Duodenal mucosa (tissue), 2 donors: ENCODE results near the gene ZFPM1.
A peak's percentile ranks its signal among the peaks of the same experiment; 100 is the strongest.

Source experiments
- H3K27ac ChIP-seq: one replicate; pipeline ENCODE4 v1.7.0; 2013; ENCODE audit warnings: low read depth, low read length
- H3K27me3 ChIP-seq, 2 donors: one replicate each; pipeline ENCODE4 v1.7.0; 2013; ENCODE audit warnings: low read length in 2 of 2, control low read depth in 1 of 2; ENCODE audit not compliant: insufficient read depth in 2 of 2, control insufficient read depth in 1 of 2
- H3K36me3 ChIP-seq, 2 donors: one replicate each; pipeline ENCODE4 v1.7.0; 2013; ENCODE audit warnings: low read length in 2 of 2, control low read depth in 1 of 2; ENCODE audit not compliant: insufficient read depth in 2 of 2, control insufficient read depth in 1 of 2
- H3K4me1 ChIP-seq, 2 donors: one replicate each; pipeline ENCODE4 v1.7.0; 2013; ENCODE audit warnings: low read length in 2 of 2, control low read depth in 1 of 2; ENCODE audit not compliant: insufficient read depth in 2 of 2, control insufficient read depth in 1 of 2
- H3K4me3 ChIP-seq, 2 donors: one replicate each; pipeline ENCODE4 v1.7.0; 2013; ENCODE audit warnings: low read length in 2 of 2, low read depth in 1 of 2
- H3K9ac ChIP-seq, 2 donors: one replicate each; pipeline ENCODE4 v1.7.0; 2013; ENCODE audit warnings: low read length in 2 of 2, low read depth in 1 of 2
- H3K9me3 ChIP-seq, 2 donors: one replicate each; pipeline ENCODE4 v1.7.0; 2013; ENCODE audit warnings: low read length in 2 of 2, control low read depth in 1 of 2; ENCODE audit not compliant: control insufficient read depth in 1 of 2

Gene ZFPM1

GRCh38 chr16:88505405-88506082 lies 52.5 kb downstream of the ZFPM1 start:
- peak overlapping the region; percentile 55 to 68 for H3K9ac ChIP-seq
- H3K27me3 ChIP-seq = no peaks in the 10 kb centered on the region
- peak overlapping the region in 1 of 2 donors; percentile 35 for H3K4me3 ChIP-seq
- peaks cover 56 to 69% of the 10 kb centered on the region in 2 donors for H3K4me1 ChIP-seq
- H3K9me3 ChIP-seq = no peaks in the 10 kb centered on the region
- peaks cover 0 to 11% of the 10 kb centered on the region in 2 donors for H3K36me3 ChIP-seq
- H3K27ac ChIP-seq = peak overlapping the region; percentile 94

- Histone ChIP-seq H3K9ac (no peak overlapping the region), H3K4me3 (no peak overlapping the region), H3K9me3 (no peaks in the 10 kb centered on the region), H3K27ac (peak overlapping the region; percentile 10), H3K4me1 (peaks cover 60 to 69% of the 10 kb centered on the region in 2 donors), H3K36me3 (peaks cover 0 to 5% of the 10 kb centered on the region in 2 donors), H3K27me3 (no peaks in the 10 kb centered on the region)
Observed at GRCh38 chr16:88506723-88507122, 53.6 kb downstream of the ZFPM1 start.

GRCh38 chr16:88507231-88507743 lies 54.2 kb downstream of the ZFPM1 start:
- Histone ChIP-seq H3K4me3 (no peak overlapping the region), H3K36me3 (peaks cover 0 to 5% of the 10 kb centered on the region in 2 donors), H3K9me3 (no peaks in the 10 kb centered on the region), H3K4me1 (peaks cover 60 to 73% of the 10 kb centered on the region in 2 donors), H3K9ac (no peak overlapping the region), H3K27ac (peak overlapping the region; percentile 10), H3K27me3 (no peaks in the 10 kb centered on the region)

- H3K27ac ChIP-seq = peak overlapping the region; percentile 88
- H3K9ac ChIP-seq = peak overlapping the region in 1 of 2 donors; percentile 18
Observed at GRCh38 chr16:88508376-88508867, 55.3 kb downstream of the ZFPM1 start.

GRCh38 chr16:88508868-88509748 lies 56.0 kb downstream of the ZFPM1 start:
- H3K9me3 ChIP-seq = no peaks in the 10 kb centered on the region
- H3K27me3 ChIP-seq = no peaks in the 10 kb centered on the region
- peak overlapping the region; percentile 88 for H3K27ac ChIP-seq
- H3K4me3 ChIP-seq = peak overlapping the region in 1 of 2 donors; percentile 22
- peak overlapping the region; percentile 42 to 64 for H3K9ac ChIP-seq
- peaks cover 0 to 5% of the 10 kb centered on the region in 2 donors for H3K36me3 ChIP-seq
- peaks cover 61 to 68% of the 10 kb centered on the region in 2 donors for H3K4me1 ChIP-seq

More at GRCh38 chr16:88508376-88508867, 55.3 kb downstream of the ZFPM1 start:
- peaks cover 68 to 74% of the 10 kb centered on the region in 2 donors for H3K4me1 ChIP-seq
- no peaks in the 10 kb centered on the region for H3K9me3 ChIP-seq
- no peak overlapping the region for H3K4me3 ChIP-seq
- no peaks in the 10 kb centered on the region for H3K27me3 ChIP-seq
- peaks cover 0 to 5% of the 10 kb centered on the region in 2 donors for H3K36me3 ChIP-seq

DNA sequence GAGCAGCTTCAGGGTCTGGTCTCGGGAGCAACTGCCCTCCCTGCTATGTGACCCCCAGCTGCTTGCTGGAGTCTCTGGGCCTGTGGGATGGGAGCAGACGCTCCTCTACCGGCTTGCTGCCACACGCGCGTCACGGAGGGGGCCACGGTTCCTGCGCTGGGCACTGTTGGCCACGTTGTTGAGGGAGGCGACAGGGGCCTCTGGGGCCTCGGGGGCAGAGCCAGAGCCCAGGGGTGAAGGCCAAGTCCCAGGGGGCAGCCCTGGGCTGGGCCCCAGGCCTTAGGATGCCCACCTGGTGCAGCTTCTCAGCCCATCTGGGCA lies 56.6 kb downstream of the ZFPM1 start:
- Histone ChIP-seq H3K4me1 (peaks cover 55 to 62% of the 10 kb centered on the region in 2 donors), H3K27ac (peak overlapping the region; percentile 88), H3K27me3 (no peaks in the 10 kb centered on the region), H3K36me3 (peaks cover 0 to 6% of the 10 kb centered on the region in 2 donors), H3K9me3 (no peaks in the 10 kb centered on the region), H3K4me3 (peak overlapping the region in 1 of 2 donors; percentile 22), H3K9ac (peak overlapping the region; percentile 42 to 64)

GRCh38 chr16:88510091-88510994 lies 57.3 kb downstream of the ZFPM1 start:
- H3K27me3 ChIP-seq = no peaks in the 10 kb centered on the region
- peaks cover 0 to 12% of the 10 kb centered on the region in 2 donors for H3K36me3 ChIP-seq
- no peak overlapping the region for H3K4me3 ChIP-seq
- peak overlapping the region; percentile 88 for H3K27ac ChIP-seq
- peaks cover 54 to 57% of the 10 kb centered on the region in 2 donors for H3K4me1 ChIP-seq
- H3K9me3 ChIP-seq = no peaks in the 10 kb centered on the region
- peak overlapping the region; percentile 42 to 64 for H3K9ac ChIP-seq

DNA sequence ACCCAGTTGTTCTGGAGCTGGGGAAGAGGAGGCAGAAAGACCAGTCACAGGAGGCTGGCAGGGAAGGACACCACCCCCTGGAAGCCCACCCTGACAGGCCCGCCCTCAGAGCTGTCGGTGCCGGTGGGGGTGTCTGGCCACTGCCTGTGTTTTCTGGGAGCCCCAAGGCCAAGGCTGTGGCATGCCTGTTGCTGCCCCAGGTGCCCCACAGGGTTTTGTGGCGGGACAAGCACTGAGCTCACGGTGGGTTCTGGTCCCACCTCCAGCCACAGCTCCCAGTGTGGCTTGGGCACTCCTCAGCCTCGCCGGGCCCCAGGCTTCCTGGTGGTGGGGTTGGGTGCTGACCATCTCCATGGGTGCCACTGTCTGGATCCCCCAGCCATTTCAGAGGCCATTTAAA lies 58.0 kb downstream of the ZFPM1 start:
- peaks cover 49 to 54% of the 10 kb centered on the region in 2 donors for H3K4me1 ChIP-seq
- H3K27ac ChIP-seq = no peak overlapping the region
- peak overlapping the region in 1 of 2 donors; percentile 18 for H3K9ac ChIP-seq
- no peak overlapping the region for H3K4me3 ChIP-seq
- H3K27me3 ChIP-seq = no peaks in the 10 kb centered on the region
- peaks cover 5 to 19% of the 10 kb centered on the region in 2 donors for H3K36me3 ChIP-seq
- no peaks in the 10 kb centered on the region for H3K9me3 ChIP-seq

DNA sequence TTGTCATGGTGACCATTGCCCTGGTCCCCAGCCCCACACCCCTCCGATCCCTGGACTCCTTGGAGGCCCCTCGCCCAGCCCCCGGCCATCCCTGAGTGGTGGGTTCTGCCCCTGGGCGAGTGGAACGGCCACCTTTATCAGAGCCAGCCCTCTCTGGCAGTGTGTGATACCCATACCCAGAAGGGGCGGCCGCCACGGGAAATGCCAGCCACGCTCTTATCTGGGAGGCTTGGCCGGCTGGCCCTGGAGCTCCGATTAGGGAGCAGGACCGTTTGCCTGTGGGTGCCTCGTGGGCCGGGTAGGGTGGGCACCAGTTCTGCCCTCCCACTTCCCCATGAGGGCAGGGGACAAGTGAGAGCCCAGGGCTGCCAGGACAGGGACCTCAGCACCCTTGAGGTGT lies 58.8 kb downstream of the ZFPM1 start:
- no peaks in the 10 kb centered on the region for H3K27me3 ChIP-seq
- no peak overlapping the region for H3K27ac ChIP-seq
- H3K36me3 ChIP-seq = peaks cover 5 to 15% of the 10 kb centered on the region in 2 donors

More for the DNA sequence above, 58.8 kb downstream of the ZFPM1 start:
- Histone ChIP-seq H3K9ac (peak overlapping the region in 1 of 2 donors; percentile 18), H3K4me3 (no peak overlapping the region), H3K4me1 (peaks cover 44 to 50% of the 10 kb centered on the region in 2 donors), H3K9me3 (no peaks in the 10 kb centered on the region)
